NCI-H82 treated with DMSO at 0.1 percent for 48 hours (cell line): ENCODE data around the gene CD28.
A peak's percentile ranks its signal among the peaks of the same experiment; 100 is the strongest.

Source experiments
- DNase-seq: peaks from one replicate; lab custom pipeline; 2025; ENCODE audit not compliant: unreplicated experiment; lab: John Stamatoyannopoulos, UW

Gene CD28

GRCh38 chr2:203706403-203706802, at the start of gene CD28:
TSS of gene CD28 (plus strand) at chr2:203706639. CDS start at chr2:203706697, 58 bp downstream.
- DNase-seq = no peak

DNA sequence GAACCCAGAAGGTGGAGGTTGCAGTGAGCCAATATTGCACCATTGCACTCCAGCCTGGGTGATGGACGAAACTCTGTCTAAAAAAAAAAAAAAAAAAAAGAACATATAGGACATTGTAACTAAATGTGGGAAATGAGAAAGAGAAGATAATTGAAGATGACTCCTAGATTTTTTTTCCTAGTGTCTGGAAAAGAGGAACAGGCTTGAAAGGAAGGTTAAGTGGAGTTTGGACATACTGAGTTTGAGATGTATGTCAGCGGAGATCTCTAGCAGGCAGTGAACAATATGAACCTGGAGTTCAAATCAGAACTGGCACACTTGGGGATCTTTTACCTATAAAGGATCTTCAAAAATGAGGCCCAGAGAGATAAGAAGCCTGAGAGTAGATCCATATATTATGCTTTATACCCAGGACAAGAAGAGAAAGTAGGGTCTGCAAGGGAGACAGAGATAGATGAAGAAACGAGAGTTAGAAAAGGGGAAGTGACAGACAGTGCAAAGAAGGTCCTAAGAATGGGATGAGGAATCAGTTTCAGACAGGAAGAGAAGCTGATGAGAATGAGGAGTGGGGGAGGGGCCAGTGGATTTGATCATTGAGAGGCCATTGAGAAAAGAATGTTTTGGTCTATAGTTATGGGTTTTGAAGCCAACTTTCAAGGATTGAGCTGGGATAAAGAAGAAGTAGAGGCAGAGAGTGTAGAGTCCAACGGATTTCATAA, 46.9 kb upstream of the CD28 start:
- DNase-seq = no peak

DNA sequence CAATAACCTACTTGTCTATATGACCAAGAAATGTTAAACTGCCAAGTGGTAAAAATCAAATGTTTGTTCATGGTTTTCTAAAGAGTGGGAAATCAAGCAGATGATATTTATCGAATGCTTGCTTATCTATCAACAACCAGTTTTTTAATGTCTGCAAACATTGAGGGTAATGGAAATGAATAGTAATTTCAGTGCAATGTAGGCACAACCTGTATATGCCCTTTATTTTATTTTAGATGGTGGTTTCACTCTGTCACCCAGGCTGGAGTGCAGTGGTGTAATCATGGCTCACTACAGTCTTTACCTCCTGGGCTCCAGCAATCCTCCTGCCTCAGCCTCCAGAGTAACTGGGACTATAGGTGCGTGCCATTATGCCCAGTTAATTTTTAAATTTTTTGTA, 46.0 kb upstream of the CD28 start:
- no peak for DNase-seq

DNA sequence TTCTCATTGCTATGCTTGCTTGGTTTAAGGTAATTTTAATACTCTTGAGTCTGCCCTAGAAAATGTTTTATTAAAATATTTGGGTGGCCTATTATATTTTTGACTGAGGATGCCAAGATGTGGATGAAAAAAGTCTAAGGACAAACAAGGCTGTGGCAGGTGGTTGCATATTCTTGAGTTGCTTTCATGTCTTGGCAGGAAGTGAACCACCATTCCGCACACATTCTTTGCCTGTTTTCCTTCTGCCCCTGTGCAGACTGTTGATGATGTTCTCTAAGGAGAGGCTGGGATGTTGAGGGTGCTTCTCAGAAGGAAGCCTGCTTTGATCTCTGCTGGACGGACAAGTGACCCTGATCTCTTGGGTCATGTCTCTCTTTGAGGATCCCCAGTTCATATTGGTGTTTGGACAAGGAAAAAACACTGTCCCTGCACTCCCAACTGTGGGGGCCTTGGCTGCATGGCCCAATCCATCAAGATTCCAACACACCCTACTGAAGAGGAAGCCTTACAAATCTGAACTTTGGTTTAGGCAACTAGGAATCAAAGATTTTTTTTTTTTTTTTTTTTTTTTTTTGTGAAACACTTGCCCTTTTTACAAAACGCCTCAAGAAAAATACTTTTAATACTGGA, 45.0 kb upstream of the CD28 start:
- DNase-seq = no peak

DNA sequence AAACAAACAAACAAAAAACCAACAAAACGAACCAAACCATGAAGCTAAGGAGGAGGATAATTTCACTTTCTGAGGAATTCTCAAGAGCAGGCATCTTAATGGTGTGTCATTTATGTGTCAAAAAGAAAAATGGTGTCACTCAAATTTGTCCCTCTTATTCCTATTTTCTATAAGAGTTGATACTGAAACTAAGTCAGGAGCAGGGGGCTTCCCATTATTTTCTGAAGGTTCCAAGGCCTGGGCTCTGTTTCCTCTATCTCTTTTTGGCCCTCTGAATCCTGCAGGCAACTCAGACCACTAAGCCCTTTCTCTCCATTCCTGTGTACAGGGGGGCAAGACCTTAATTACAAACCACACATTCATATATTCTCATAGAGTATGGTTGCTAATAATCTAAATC, 44.0 kb upstream of the CD28 start:
- DNase-seq = peak; percentile 66

- DNase-seq = peak; percentile 66
Observed at GRCh38 chr2:203662951-203663350, 43.5 kb upstream of the CD28 start.

DNA sequence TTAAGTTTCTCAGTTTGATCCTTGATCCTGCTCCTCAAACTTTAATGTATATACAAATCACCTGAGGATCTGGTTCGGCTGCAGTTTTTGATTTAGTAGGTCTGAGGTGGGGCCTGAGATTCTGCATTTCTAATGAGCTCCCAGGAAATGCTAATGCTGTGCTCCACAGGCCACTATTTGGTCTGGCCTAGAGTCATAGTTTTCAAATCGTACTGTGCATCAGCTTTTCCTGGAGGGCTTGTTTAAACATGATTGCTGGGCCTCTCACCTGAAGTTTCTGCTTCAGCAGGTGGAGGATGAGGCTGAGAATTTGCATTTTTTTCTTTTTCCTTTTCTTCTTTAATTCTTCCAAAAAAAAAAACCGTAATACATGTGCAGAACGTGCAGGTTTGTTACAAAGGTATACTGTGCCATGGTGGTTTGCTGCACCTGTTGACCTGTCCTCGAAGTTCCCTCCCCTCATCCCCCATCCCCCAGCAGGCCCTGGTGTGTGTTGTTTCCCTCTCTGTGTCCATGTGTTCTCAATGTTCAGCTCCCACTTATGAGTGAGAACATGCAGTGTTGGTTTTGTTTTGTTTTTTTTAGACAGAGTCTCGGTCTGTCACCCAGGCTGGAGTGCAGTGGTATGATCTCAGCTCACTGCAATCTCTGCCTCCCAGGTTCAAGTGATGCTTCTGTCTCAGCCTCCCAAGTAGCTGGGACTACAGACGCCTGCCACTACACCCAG, 42.2 kb upstream of the CD28 start:
- DNase-seq = no peak

GRCh38 chr2:203667838-203668237, 38.6 kb upstream of the CD28 start:
- peak; percentile 30 for DNase-seq

- DNase-seq = no peak
Observed at GRCh38 chr2:203669820-203670219, 36.6 kb upstream of the CD28 start.

- DNase-seq = no peak
Observed at GRCh38 chr2:203670939-203671338, 35.5 kb upstream of the CD28 start.

DNA sequence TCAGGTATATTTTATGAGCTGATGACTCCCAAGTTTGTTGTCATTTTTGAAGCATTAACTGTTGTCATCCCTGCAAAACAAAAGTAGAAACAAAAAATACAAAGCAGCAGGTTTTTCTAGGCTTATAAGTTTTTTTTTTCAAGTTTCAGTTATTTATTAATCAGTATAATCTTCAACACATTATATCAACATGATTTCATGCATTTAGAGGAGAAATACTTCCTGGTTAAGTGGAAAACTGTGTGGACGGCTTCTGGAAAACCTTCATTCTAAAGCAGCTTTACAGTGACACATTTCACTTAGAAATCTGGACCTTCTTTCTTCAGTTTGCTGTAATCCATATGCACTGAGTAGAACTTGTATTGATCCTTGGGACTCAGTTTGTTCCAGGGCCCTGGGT, 34.6 kb upstream of the CD28 start:
- no peak for DNase-seq

GRCh38 chr2:203672856-203673255, 33.6 kb upstream of the CD28 start:
- DNase-seq = no peak

GRCh38 chr2:203673933-203674332, 32.5 kb upstream of the CD28 start:
- no peak for DNase-seq

- no peak for DNase-seq
Observed at GRCh38 chr2:203675086-203675485, 31.4 kb upstream of the CD28 start.

DNA sequence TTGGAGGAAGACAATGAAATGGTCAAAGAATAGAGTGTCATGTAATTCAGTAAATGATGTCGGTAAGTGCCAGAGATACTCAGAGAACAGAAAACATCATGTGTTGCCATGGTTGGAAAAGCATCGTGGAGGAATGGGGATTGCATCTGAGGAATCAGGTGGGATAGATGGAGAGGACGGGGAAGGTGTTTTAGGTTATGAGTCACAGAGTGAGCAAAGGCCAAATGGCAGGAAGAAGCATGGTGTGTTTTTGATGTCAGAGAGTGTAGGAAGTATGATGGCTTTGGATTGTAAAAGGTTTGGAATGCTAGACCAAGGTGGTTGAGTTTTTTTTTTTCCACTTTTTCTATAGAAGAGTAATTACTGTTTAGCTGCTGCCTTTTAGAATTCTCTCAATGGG, 27.5 kb upstream of the CD28 start:
- no peak for DNase-seq

DNA sequence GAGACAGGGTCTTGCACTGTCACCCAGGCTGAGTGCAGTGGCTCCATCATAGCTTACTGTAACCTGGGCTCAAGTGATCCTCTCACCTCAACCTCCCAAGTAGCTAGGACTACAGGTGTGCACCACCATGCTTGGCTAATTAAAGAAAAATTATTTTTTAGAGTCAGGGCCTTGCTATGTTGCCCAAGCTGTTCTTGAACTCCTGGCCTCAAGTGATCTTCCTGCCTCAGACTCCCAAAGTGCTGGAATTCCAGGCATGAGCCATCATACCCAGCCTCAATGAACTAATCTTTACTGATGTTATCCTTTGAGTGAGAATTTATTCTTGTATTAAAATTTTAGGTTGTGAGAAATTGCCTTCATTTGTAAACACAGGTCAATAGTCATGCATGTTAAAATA, 27.0 kb upstream of the CD28 start:
- no peak for DNase-seq

GRCh38 chr2:203681978-203682377, 24.5 kb upstream of the CD28 start:
- DNase-seq = no peak

GRCh38 chr2:203682688-203683130, 23.7 kb upstream of the CD28 start:
- no peak for DNase-seq

DNA sequence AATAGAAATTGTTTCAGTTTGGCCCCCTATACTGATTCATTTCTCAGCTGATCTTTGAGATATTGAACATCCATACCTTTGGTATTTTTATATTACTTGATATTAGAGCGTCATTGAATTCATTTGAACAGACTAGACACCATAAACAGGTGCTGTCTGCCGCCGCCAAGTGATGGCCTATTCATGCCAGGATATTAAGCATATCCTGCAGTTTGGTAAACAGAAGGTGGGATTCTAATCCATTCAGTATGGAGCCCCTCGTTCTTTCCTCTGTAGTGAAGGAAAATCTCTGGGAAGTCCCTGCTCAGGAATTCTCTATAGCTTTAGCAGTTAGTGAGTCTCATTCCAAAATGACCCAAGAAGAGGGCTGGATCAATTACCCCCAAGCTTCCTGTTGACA, 23.0 kb upstream of the CD28 start:
- DNase-seq = no peak

- DNase-seq = no peak
Observed at GRCh38 chr2:203683932-203684556, 22.4 kb upstream of the CD28 start.

DNA sequence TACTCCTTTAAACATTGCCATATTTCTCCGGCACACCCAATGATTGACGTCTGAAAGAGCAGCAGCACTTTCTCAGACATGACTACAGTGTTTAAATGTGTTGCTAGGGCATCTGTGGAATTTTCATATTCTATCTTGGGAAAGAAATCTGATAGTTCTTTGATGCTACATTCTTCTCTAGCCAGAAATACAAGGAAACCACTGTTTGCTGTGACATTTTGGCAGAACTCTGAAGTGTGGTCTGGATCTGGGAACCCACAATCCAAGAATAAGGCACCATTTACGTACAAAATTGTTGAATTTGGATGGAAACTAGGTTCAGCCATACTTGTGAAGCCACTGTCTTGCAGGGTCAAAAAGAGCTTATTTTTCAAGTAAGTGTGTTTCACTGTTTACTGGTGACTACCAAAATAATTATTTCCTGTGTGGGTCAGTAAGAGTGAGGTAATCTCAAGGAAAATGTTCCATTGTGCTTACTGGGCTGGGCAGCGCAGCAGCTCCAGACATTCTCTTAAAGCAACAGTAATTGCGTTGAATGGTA, 21.3 kb upstream of the CD28 start:
- DNase-seq = no peak
